ENCODE measurements around the gene CELSR3. TPM values are rescaled to one million over a fixed set of nuclear protein-coding genes. Genes with fewer than 3 reads are reported as not detected.

The CELSR3 gene
- total and polyA plus RNA-seq, 2 experiments from 2014 or later = 3.1 to 5.9 TPM

- no peak for TF ChIP-seq CTCF (IDR thresholded peaks at IDR 0.05; ENCODE audit: low read depth, low read length)
- Histone ChIP-seq H3K9me3 (ENCODE audit: low read depth) (no peaks in the 10 kb centered on the region), H3K4me3 (no peak overlapping the region), H3K4me1 (ENCODE audit: low read depth) (peaks cover 4% of the 10 kb centered on the region), H3K27ac (no peak overlapping the region), H3K36me3 (no peaks in the 10 kb centered on the region), H3K27me3 (no peaks in the 10 kb centered on the region)
- DNase-seq (ENCODE audit: low read depth in 1 of 2, low spot score in 1 of 2) = no peak
These were observed 20.1 kb downstream of the CELSR3 start for GRCh38 chr3:48642605-48643004.

- no peak overlapping the region for H3K27ac ChIP-seq
- no peak overlapping the region for H3K4me3 ChIP-seq
- DNase-seq (ENCODE audit: low read depth in 1 of 2, low spot score in 1 of 2) = no peak
- peaks cover 16% of the 10 kb centered on the region for H3K4me1 ChIP-seq (ENCODE audit: low read depth)
- no peaks in the 10 kb centered on the region for H3K36me3 ChIP-seq
- no peaks in the 10 kb centered on the region for H3K9me3 ChIP-seq (ENCODE audit: low read depth)
- TF ChIP-seq CTCF (IDR thresholded peaks at IDR 0.05; ENCODE audit: low read depth, low read length) = no peak
- H3K27me3 ChIP-seq = no peaks in the 10 kb centered on the region
These were observed 21.3 kb downstream of the CELSR3 start for GRCh38 chr3:48641396-48641795.

- no peak for TF ChIP-seq CTCF (IDR thresholded peaks at IDR 0.05; ENCODE audit: low read depth, low read length)
- DNase-seq (ENCODE audit: low read depth in 1 of 2, low spot score in 1 of 2) = no peak
- Histone ChIP-seq H3K36me3 (no peaks in the 10 kb centered on the region), H3K27me3 (no peaks in the 10 kb centered on the region), H3K9me3 (ENCODE audit: low read depth) (no peaks in the 10 kb centered on the region), H3K27ac (no peak overlapping the region), H3K4me1 (ENCODE audit: low read depth) (peaks cover 17% of the 10 kb centered on the region), H3K4me3 (no peak overlapping the region)
These were observed 22.6 kb downstream of the CELSR3 start for GRCh38 chr3:48639944-48640606.

- Histone ChIP-seq H3K27me3 (no peaks in the 10 kb centered on the region), H3K9me3 (ENCODE audit: low read depth) (no peaks in the 10 kb centered on the region), H3K36me3 (no peaks in the 10 kb centered on the region), H3K4me1 (ENCODE audit: low read depth) (peaks cover 24% of the 10 kb centered on the region), H3K4me3 (no peak overlapping the region), H3K27ac (peak overlapping the region; percentile 87)
- DNase-seq (ENCODE audit: low read depth in 1 of 2, low spot score in 1 of 2) = peak in 1 of 2 donors; percentile 13
- TF ChIP-seq CTCF (IDR thresholded peaks at IDR 0.05; ENCODE audit: low read depth, low read length) = no peak
These were observed 25.4 kb downstream of the CELSR3 start for GRCh38 chr3:48637305-48637704.

- H3K4me1 ChIP-seq (ENCODE audit: low read depth) = peaks cover 24% of the 10 kb centered on the region
- peak overlapping the region; percentile 87 for H3K27ac ChIP-seq
- TF ChIP-seq CTCF (IDR thresholded peaks at IDR 0.05; ENCODE audit: low read depth, low read length) = no peak
- H3K36me3 ChIP-seq = no peaks in the 10 kb centered on the region
- no peaks in the 10 kb centered on the region for H3K27me3 ChIP-seq
- H3K4me3 ChIP-seq = peak overlapping the region; percentile 81
- DNase-seq (ENCODE audit: low read depth in 1 of 2, low spot score in 1 of 2) = peak; percentile 6 to 54
- no peaks in the 10 kb centered on the region for H3K9me3 ChIP-seq (ENCODE audit: low read depth)
These were observed 26.5 kb downstream of the CELSR3 start for GRCh38 chr3:48636149-48636655.
